ENCODE data around the gene WT1. TPM values are rescaled to one million over a fixed set of nuclear protein-coding genes. Genes with fewer than 3 reads are reported as not detected.

Gene WT1
- total RNA-seq, 4 donors from 2014 or later, result 0.33 to 0.40 TPM; not detected in 2

- peaks cover 5 to 13% of the 10 kb centered on the region in 2 donors for H3K4me1 ChIP-seq
- H3K36me3 ChIP-seq, result no peaks in the 10 kb centered on the region
- no peak for DNase-seq
- H3K9me3 ChIP-seq, result no peaks in the 10 kb centered on the region
- peaks cover 42% of the 10 kb centered on the region for H3K27me3 ChIP-seq
- WGBS, 2 donors, result 14 to 16% methylated on average over 24 to 31 of the region's 31 CpGs
- TF ChIP-seq POLR2A (IDR thresholded peaks at IDR 0.05) (no peak), CTCF (IDR thresholded peaks at IDR 0.05) (no peak)
- no peak overlapping the region for H3K27ac ChIP-seq
- intact Hi-C loops (cut with DNase I), result no loop called here
- H3K4me3 ChIP-seq (replicated peaks in 1 of 3), result no peak overlapping the region
Measured at GRCh38 chr11:32428665-32429303, 6.6 kb downstream of the WT1 start.

GRCh38 chr11:32427935-32428664 is 7.2 kb downstream of the WT1 start:
- Histone ChIP-seq H3K27ac (no peak overlapping the region), H3K27me3 (peaks cover 36% of the 10 kb centered on the region), H3K4me3 (replicated peaks in 1 of 3) (no peak overlapping the region), H3K4me1 (peaks cover 5 to 10% of the 10 kb centered on the region in 2 donors), H3K9me3 (no peaks in the 10 kb centered on the region), H3K36me3 (no peaks in the 10 kb centered on the region)
- intact Hi-C loops (cut with DNase I), result no loop called here
- 13 to 22% methylated on average over 19 to 25 of the region's 41 CpGs for WGBS, 2 donors
- TF ChIP-seq CTCF (IDR thresholded peaks at IDR 0.05) (no peak), POLR2A (IDR thresholded peaks at IDR 0.05) (no peak)
- no peak for DNase-seq

GRCh38 chr11:32427616-32427934 is 7.8 kb downstream of the WT1 start:
- Histone ChIP-seq H3K27ac (no peak overlapping the region), H3K27me3 (peaks cover 33% of the 10 kb centered on the region), H3K9me3 (no peaks in the 10 kb centered on the region), H3K36me3 (no peaks in the 10 kb centered on the region), H3K4me1 (peaks cover 5 to 10% of the 10 kb centered on the region in 2 donors), H3K4me3 (replicated peaks in 1 of 3) (no peak overlapping the region)
- no peak for DNase-seq
- intact Hi-C loops (cut with DNase I), result no loop called here
- 10 to 14% methylated on average over 10 to 17 of the region's 18 CpGs for WGBS, 2 donors
- TF ChIP-seq POLR2A (IDR thresholded peaks at IDR 0.05) (no peak), CTCF (IDR thresholded peaks at IDR 0.05) (no peak)

- 6 to 7% methylated on average over 50 to 59 of the region's 59 CpGs for WGBS, 2 donors
- Histone ChIP-seq H3K27ac (no peak overlapping the region), H3K36me3 (no peaks in the 10 kb centered on the region), H3K4me1 (peaks cover 5 to 10% of the 10 kb centered on the region in 2 donors), H3K27me3 (peaks cover 33% of the 10 kb centered on the region), H3K9me3 (no peaks in the 10 kb centered on the region), H3K4me3 (replicated peaks in 1 of 3) (no peak overlapping the region)
- intact Hi-C loops (cut with DNase I), result no loop called here
- TF ChIP-seq POLR2A (IDR thresholded peaks at IDR 0.05), result no peak
- no peak for TF ChIP-seq CTCF (IDR thresholded peaks at IDR 0.05)
- no peak for DNase-seq
Measured at GRCh38 chr11:32426819-32427615, 8.3 kb downstream of the WT1 start.
